Liver (tissue), 9 donors: ENCODE measurements around the gene EVL. TPM values are rescaled to one million over a fixed set of nuclear protein-coding genes. Genes with fewer than 3 reads are reported as not detected.

Experiments
- DNase-seq: peaks from one replicate; pipeline ENCODE4 v3.0.0-alpha.2; 2017; ENCODE audit warnings: low spot score
- H3K27ac ChIP-seq, 2 donors: one replicate each; pipeline ENCODE4 v1.7.0; 2013; ENCODE audit warnings: inconsistent platforms in 2 of 2, low read length in 2 of 2, control low read depth in 1 of 2, low read depth in 1 of 2, mild to moderate bottlenecking in 1 of 2
- H3K27me3 ChIP-seq, 4 donors: one replicate each; pipeline versions ENCODE4 v1.6.1 to v1.7.0; 2013; ENCODE audit warnings: low read length in 3 of 4, inconsistent platforms in 1 of 4, mild to moderate bottlenecking in 1 of 4, moderate library complexity in 1 of 4; ENCODE audit not compliant: control insufficient read depth in 4 of 4, insufficient read depth in 4 of 4
- H3K36me3 ChIP-seq, 4 donors: one replicate each; pipeline versions ENCODE4 v1.6.1 to v1.7.0; 2013; ENCODE audit warnings: low read length in 3 of 4, mild to moderate bottlenecking in 3 of 4, low read depth in 1 of 4, moderate library complexity in 1 of 4; ENCODE audit not compliant: control insufficient read depth in 4 of 4, insufficient read depth in 3 of 4
- H3K4me1 ChIP-seq, 4 donors: one replicate each; pipeline versions ENCODE4 v1.6.1 to v1.7.0; 2013; ENCODE audit warnings: low read length in 3 of 4, mild to moderate bottlenecking in 3 of 4, moderate library complexity in 1 of 4; ENCODE audit not compliant: control insufficient read depth in 4 of 4, insufficient read depth in 4 of 4
- H3K4me3 ChIP-seq, 3 donors: one replicate each; pipeline versions ENCODE4 v1.6.1 to v1.7.0; 2013; ENCODE audit warnings: low read length in 3 of 3, control low read depth in 1 of 3, low read depth in 1 of 3, mild to moderate bottlenecking in 1 of 3
- H3K9ac ChIP-seq, 2 donors: one replicate each; pipeline ENCODE4 v1.7.0; 2013; ENCODE audit warnings: low read length in 2 of 2, mild to moderate bottlenecking in 2 of 2, moderate library complexity in 2 of 2, control low read depth in 1 of 2, low read depth in 1 of 2
- H3K9me3 ChIP-seq, 4 donors: one replicate each; pipeline versions ENCODE4 v1.6.1 to v1.7.0; 2013; ENCODE audit warnings: low read length in 3 of 4; ENCODE audit not compliant: control insufficient read depth in 4 of 4
- EGR1 ChIP-seq, 2 donors: IDR thresholded peaks; 2 replicates each; pipeline ENCODE4 v1.6.1; 2016 to 2018; ENCODE audit warnings: antibody characterized with exemption in 2 of 2, low read depth in 2 of 2
- FOXA1 ChIP-seq: IDR thresholded peaks from 2 replicates; pipeline ENCODE4 v1.6.1; 2016; ENCODE audit warnings: antibody characterized with exemption
- FOXA2 ChIP-seq: IDR thresholded peaks from 2 replicates; pipeline ENCODE4 v1.6.1; 2016; ENCODE audit warnings: antibody characterized with exemption
- GABPA ChIP-seq, 2 donors: IDR thresholded peaks in 1 of 2; conservative IDR thresholded peaks in 1 of 2; 2 replicates each; pipeline ENCODE4 v1.6.1; 2016; ENCODE audit warnings: antibody characterized with exemption in 2 of 2, mild to moderate bottlenecking in 1 of 2, moderate library complexity in 1 of 2
- HNF4A ChIP-seq, 2 donors: conservative IDR thresholded peaks; 2 replicates each; pipeline ENCODE4 v1.6.1; 2016; ENCODE audit warnings: antibody characterized with exemption in 2 of 2, mild to moderate bottlenecking in 2 of 2
- HNF4G ChIP-seq: IDR thresholded peaks from 2 replicates; pipeline ENCODE4 v1.6.1; 2016; ENCODE audit warnings: antibody characterized with exemption
- JUND ChIP-seq, 2 donors: IDR thresholded peaks; 2 replicates each; pipeline ENCODE4 v1.6.1; 2016; ENCODE audit warnings: antibody characterized with exemption in 2 of 2
- RAD21 ChIP-seq, 2 donors: IDR thresholded peaks; 2 replicates each; pipeline ENCODE4 v1.6.1; 2016; ENCODE audit warnings: antibody characterized with exemption in 2 of 2, mild to moderate bottlenecking in 2 of 2
- SP1 ChIP-seq: IDR thresholded peaks from 2 replicates; pipeline ENCODE4 v1.6.1; 2018; ENCODE audit warnings: antibody characterized with exemption, mild to moderate bottlenecking
- TAF1 ChIP-seq: conservative IDR thresholded peaks from 2 replicates; pipeline ENCODE4 v1.6.1; 2016; ENCODE audit warnings: antibody characterized with exemption, mild to moderate bottlenecking
- YY1 ChIP-seq: IDR thresholded peaks from 2 replicates; pipeline ENCODE4 v1.6.1; 2016; ENCODE audit warnings: antibody characterized with exemption, mild to moderate bottlenecking
- WGBS: extraction: QIAGEN DNeasy Blood & Tissue Kit; methylation state at CpG from one replicate; pipeline ENCODE4 v1.1.7; 2013; 5-methylcytosine and 5-hydroxymethylcytosine counted together
- polyA plus RNA-seq, 2 donors: library from polyadenylated mRNA; stranded (reverse) in 1 of 2; unstranded in 1 of 2; fragments of 200-250 nt in 1 of 2; fragments of >200 nt in 1 of 2; fragmentation: Nextera tagmentation in 1 of 2; extraction: Ambion mirVana in 1 of 2; gene quantifications; one replicate each; pipeline versions ENCODE4 v1.2.1 to v1.2.3, GENCODE V29; 2013 to 2015
- total RNA-seq, 2 donors: library from RNA; depleted of rRNA; stranded (reverse); fragments of >200 nt; gene quantifications; one replicate each; pipeline ENCODE4 v1.2.3, GENCODE V29; 2014
- TF ChIP-seq, protein P1 (sequence below): IDR thresholded peaks from 2 replicates; pipeline ENCODE4 v1.6.1; 2016; ENCODE audit warnings: antibody characterized with exemption
- TF ChIP-seq, protein P2 (sequence below): IDR thresholded peaks from 2 replicates; pipeline ENCODE4 v1.6.1; 2016; ENCODE audit warnings: antibody characterized with exemption
- TF ChIP-seq, protein P3 (sequence below): fragments of 150-350 bp; IDR thresholded peaks from 2 replicates; pipeline ENCODE4 v1.5.1; 2017; ENCODE audit warnings: improper control_type of control experiment, low read depth, low read length; ENCODE audit not compliant: missing input control
- TF ChIP-seq, protein P4 (sequence below): IDR thresholded peaks from 2 replicates; pipeline ENCODE4 v1.6.1; 2016; ENCODE audit warnings: antibody characterized with exemption
- donor health status: healthy.
- donor health status: healthy.
- donor health status: healthy.
- donor health status: healthy.
- donor health status: healthy.

EVL gene
- total and polyA plus RNA-seq, 4 donors: 11.3 to 85.9 (median 33.9) TPM

- no peak overlapping the region for H3K9ac ChIP-seq
- H3K4me3 ChIP-seq: no peak overlapping the region
- no peak overlapping the region for H3K27ac ChIP-seq
- DNase-seq: no peak
- TF ChIP-seq FOXA2 (no peak), HNF4A (conservative IDR thresholded peaks at IDR 0.05) (no peak)
- TF ChIP-seq, protein P1, sequence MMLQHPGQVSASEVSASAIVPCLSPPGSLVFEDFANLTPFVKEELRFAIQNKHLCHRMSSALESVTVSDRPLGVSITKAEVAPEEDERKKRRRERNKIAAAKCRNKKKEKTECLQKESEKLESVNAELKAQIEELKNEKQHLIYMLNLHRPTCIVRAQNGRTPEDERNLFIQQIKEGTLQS: no peak
- H3K4me1 ChIP-seq: peaks cover 0 to 5% (median 3%) of the 10 kb centered on the region in 4 donors
- H3K9me3 ChIP-seq: no peaks in the 10 kb centered on the region
- 94% methylated on average over 12 of the region's 12 CpGs for WGBS
- no peaks in the 10 kb centered on the region for H3K36me3 ChIP-seq
- H3K27me3 ChIP-seq: no peaks in the 10 kb centered on the region
Measured at GRCh38 chr14:100022772-100023451, 42.3 kb upstream of the EVL start.

GRCh38 chr14:100025111-100025510 lies 40.1 kb upstream of the EVL start:
- DNase-seq: no peak
- TF ChIP-seq RAD21 (IDR thresholded peaks at IDR 0.05) (peak; percentile 48 to 61), HNF4A (conservative IDR thresholded peaks at IDR 0.05) (no peak), SP1 (no peak), JUND (IDR thresholded peaks at IDR 0.05) (no peak), TAF1 (no peak), HNF4G (no peak)
- TF ChIP-seq, protein P2, sequence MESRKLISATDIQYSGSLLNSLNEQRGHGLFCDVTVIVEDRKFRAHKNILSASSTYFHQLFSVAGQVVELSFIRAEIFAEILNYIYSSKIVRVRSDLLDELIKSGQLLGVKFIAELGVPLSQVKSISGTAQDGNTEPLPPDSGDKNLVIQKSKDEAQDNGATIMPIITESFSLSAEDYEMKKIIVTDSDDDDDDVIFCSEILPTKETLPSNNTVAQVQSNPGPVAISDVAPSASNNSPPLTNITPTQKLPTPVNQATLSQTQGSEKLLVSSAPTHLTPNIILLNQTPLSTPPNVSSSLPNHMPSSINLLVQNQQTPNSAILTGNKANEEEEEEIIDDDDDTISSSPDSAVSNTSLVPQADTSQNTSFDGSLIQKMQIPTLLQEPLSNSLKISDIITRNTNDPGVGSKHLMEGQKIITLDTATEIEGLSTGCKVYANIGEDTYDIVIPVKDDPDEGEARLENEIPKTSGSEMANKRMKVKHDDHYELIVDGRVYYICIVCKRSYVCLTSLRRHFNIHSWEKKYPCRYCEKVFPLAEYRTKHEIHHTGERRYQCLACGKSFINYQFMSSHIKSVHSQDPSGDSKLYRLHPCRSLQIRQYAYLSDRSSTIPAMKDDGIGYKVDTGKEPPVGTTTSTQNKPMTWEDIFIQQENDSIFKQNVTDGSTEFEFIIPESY: no peak
- TF ChIP-seq, protein P3, sequence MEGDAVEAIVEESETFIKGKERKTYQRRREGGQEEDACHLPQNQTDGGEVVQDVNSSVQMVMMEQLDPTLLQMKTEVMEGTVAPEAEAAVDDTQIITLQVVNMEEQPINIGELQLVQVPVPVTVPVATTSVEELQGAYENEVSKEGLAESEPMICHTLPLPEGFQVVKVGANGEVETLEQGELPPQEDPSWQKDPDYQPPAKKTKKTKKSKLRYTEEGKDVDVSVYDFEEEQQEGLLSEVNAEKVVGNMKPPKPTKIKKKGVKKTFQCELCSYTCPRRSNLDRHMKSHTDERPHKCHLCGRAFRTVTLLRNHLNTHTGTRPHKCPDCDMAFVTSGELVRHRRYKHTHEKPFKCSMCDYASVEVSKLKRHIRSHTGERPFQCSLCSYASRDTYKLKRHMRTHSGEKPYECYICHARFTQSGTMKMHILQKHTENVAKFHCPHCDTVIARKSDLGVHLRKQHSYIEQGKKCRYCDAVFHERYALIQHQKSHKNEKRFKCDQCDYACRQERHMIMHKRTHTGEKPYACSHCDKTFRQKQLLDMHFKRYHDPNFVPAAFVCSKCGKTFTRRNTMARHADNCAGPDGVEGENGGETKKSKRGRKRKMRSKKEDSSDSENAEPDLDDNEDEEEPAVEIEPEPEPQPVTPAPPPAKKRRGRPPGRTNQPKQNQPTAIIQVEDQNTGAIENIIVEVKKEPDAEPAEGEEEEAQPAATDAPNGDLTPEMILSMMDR: peak; percentile 15
- WGBS: 58% methylated on average over 1 of the region's 1 CpG

GRCh38 chr14:100027771-100028490 lies 37.3 kb upstream of the EVL start:
- WGBS: 96% methylated on average over 4 of the region's 4 CpGs

More at GRCh38 chr14:100025111-100025510, 40.1 kb upstream of the EVL start:
- no peaks in the 10 kb centered on the region for H3K27me3 ChIP-seq
- no peaks in the 10 kb centered on the region for H3K9me3 ChIP-seq
- H3K4me3 ChIP-seq: no peak overlapping the region
- no peak overlapping the region for H3K27ac ChIP-seq
- no peaks in the 10 kb centered on the region for H3K36me3 ChIP-seq
- peaks cover 0 to 10% (median 8%) of the 10 kb centered on the region in 4 donors for H3K4me1 ChIP-seq
- no peak overlapping the region for H3K9ac ChIP-seq

More at GRCh38 chr14:100027771-100028490, 37.3 kb upstream of the EVL start:
- no peak overlapping the region for H3K9ac ChIP-seq
- H3K36me3 ChIP-seq: no peaks in the 10 kb centered on the region
- H3K4me3 ChIP-seq: no peak overlapping the region
- H3K27me3 ChIP-seq: no peaks in the 10 kb centered on the region
- no peak for DNase-seq
- no peak for TF ChIP-seq EGR1 (IDR thresholded peaks at IDR 0.05; ENCODE audit: low read depth in 2 of 2)
- TF ChIP-seq GABPA (IDR thresholded peaks at IDR 0.05 in 1 of 2, conservative IDR thresholded peaks at IDR 0.05 in 1 of 2): no peak
- no peak for TF ChIP-seq SP1
- no peak for TF ChIP-seq YY1
- TF ChIP-seq, protein P2: no peak
- TF ChIP-seq RAD21 (IDR thresholded peaks at IDR 0.05): no peak
- TF ChIP-seq, protein P4, sequence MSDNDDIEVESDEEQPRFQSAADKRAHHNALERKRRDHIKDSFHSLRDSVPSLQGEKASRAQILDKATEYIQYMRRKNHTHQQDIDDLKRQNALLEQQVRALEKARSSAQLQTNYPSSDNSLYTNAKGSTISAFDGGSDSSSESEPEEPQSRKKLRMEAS: no peak
- no peak for TF ChIP-seq FOXA2
- TF ChIP-seq, protein P3: no peak
- TF ChIP-seq HNF4A (conservative IDR thresholded peaks at IDR 0.05): no peak
- no peak for TF ChIP-seq FOXA1
- H3K4me1 ChIP-seq: peaks cover 5 to 18% (median 14%) of the 10 kb centered on the region in 4 donors
- no peaks in the 10 kb centered on the region for H3K9me3 ChIP-seq
- no peak overlapping the region for H3K27ac ChIP-seq
